Adrenal gland (tissue), 5 donors: ENCODE data around the gene POLR2A.
"Not testable (repeated sequence)": the region's sequence is repeated elsewhere in the genome, so short reads cannot be mapped to it uniquely, and the experiment has no call there.

Experiments
- CTCF ChIP-seq, 6 experiments: fragments of 450-650 bp in 4 of 6; fragments of 200-600 bp in 2 of 6; sonication (generic) in 1 of 6; IDR thresholded peaks; 1 replicate in 5 of 6; 2 replicates in 1 of 6; pipeline versions ENCODE4 v1.5.1 to v1.8.0; 2016 to 2021; ENCODE audit warnings: antibody characterized with exemption in 6 of 6, mild to moderate bottlenecking in 2 of 6, moderate library complexity in 1 of 6
- POLR2A ChIP-seq, 2 donors: fragments of 450-650 bp; IDR thresholded peaks; one replicate each; pipeline ENCODE4 v1.6.1; 2017; ENCODE audit warnings: antibody characterized with exemption in 2 of 2, mild to moderate bottlenecking in 2 of 2, moderate library complexity in 1 of 2
- donor health status: DM: no; HTN: no; CAD: no.

- not testable (repeated sequence) for TF ChIP-seq CTCF, POLR2A (IDR thresholded peaks at IDR 0.05)
Measured at GRCh38 chr17:7482742-7483088, 1.5 kb upstream of the POLR2A start.
